HepG2 (cell line): ENCODE measurements around the gene EEFSEC. TPM values are rescaled to one million over a fixed set of nuclear protein-coding genes. Genes with fewer than 3 reads are reported as not detected.
A peak's percentile ranks its signal among the peaks of the same experiment; 100 is the strongest.

Experiments used
- FIP1L1 ChIP-seq: fragments of 200-400 bp; formaldehyde crosslinking; IDR thresholded peaks from 2 replicates; pipeline ENCODE4 v1.6.1; 2018; ENCODE audit warnings: low read depth, mild to moderate bottlenecking, low read length, moderate library complexity, borderline replicate concordance; ENCODE audit not compliant: insufficient read depth
- NFRKB ChIP-seq: fragments of 450-650 bp; IDR thresholded peaks from 2 replicates; pipeline ENCODE4 v1.6.1; 2017
- NR0B2 ChIP-seq: sonication (generic); formaldehyde crosslinking; IDR thresholded peaks from 2 replicates; pipeline ENCODE4 v1.4.0; 2020; ENCODE audit warnings: mild to moderate bottlenecking, missing genetic modification reagents
- PRPF4 ChIP-seq: fragments of 200-400 bp; formaldehyde crosslinking; IDR thresholded peaks from 2 replicates; pipeline ENCODE4 v1.6.1; 2016; ENCODE audit warnings: low read length, low read depth; ENCODE audit not compliant: poor library complexity, severe bottlenecking
- RXRA ChIP-seq: sonication (generic); formaldehyde crosslinking; IDR thresholded peaks from 2 replicates; pipeline ENCODE4 v1.5.1; 2020; ENCODE audit warnings: missing genetic modification reagents
- TOE1 ChIP-seq: sonication (generic); formaldehyde crosslinking; IDR thresholded peaks from 2 replicates; pipeline ENCODE4 v1.4.0; 2020; ENCODE audit warnings: mild to moderate bottlenecking, missing genetic modification reagents
- WIZ ChIP-seq: sonication (generic); formaldehyde crosslinking; IDR thresholded peaks from 2 replicates; pipeline ENCODE4 v1.5.1; 2020; ENCODE audit warnings: mild to moderate bottlenecking, missing genetic modification reagents
- ZFX ChIP-seq: sonication (generic); formaldehyde crosslinking; IDR thresholded peaks from 2 replicates; pipeline ENCODE4 v1.4.0; 2020; ENCODE audit warnings: mild to moderate bottlenecking, low read depth, missing genetic modification reagents, moderate library complexity
- ZNF225 ChIP-seq: sonication (generic); formaldehyde crosslinking; IDR thresholded peaks from 2 replicates; pipeline ENCODE4 v1.4.0; 2020; ENCODE audit warnings: mild to moderate bottlenecking, missing genetic modification reagents
- ZNF616 ChIP-seq: sonication (generic); formaldehyde crosslinking; IDR thresholded peaks from 2 replicates; pipeline ENCODE4 v1.5.0; 2020; ENCODE audit warnings: low read depth, mild to moderate bottlenecking, missing genetic modification reagents
- ZNF790 ChIP-seq: sonication (generic); formaldehyde crosslinking; IDR thresholded peaks from 2 replicates; pipeline ENCODE4 v1.8.0; 2022; ENCODE audit warnings: missing genetic modification reagents, mild to moderate bottlenecking, borderline replicate concordance
- polyA plus RNA-seq, 8 experiments: library from polyadenylated mRNA; depleted of rRNA in 3 of 8; stranded (reverse) in 7 of 8; unstranded in 1 of 8; fragments of >200 nt; fragmentation: Illumina TruSeq in 4 of 8; extraction: Trizol in 4 of 8; gene quantifications; 2 replicates each; pipeline versions ENCODE4 v1.2.1 to v1.2.3, GENCODE V29; 2011 to 2016; ENCODE audit warnings: low read depth in 4 of 8, missing spikeins in 1 of 8, mixed read lengths in 1 of 8; ENCODE audit not compliant: insufficient read depth in 1 of 8
- total RNA-seq, 5 experiments: library from RNA; depleted of rRNA; stranded (reverse); fragments of >200 nt; fragmentation: Illumina TruSeq; extraction: Trizol; gene quantifications; 2 replicates each; pipeline ENCODE4 v1.2.3, GENCODE V29; 2016; ENCODE audit warnings: low read depth in 1 of 5
- TF ChIP-seq, protein P1 (sequence below): sonication (generic); formaldehyde crosslinking; conservative IDR thresholded peaks from 2 replicates; pipeline ENCODE4 v1.8.0; 2022; ENCODE audit warnings: low read depth, missing genetic modification reagents
- TF ChIP-seq, protein P2 (sequence below): sonication (generic); formaldehyde crosslinking; IDR thresholded peaks from 2 replicates; pipeline ENCODE4 v1.5.0; 2020; ENCODE audit warnings: mild to moderate bottlenecking, missing genetic modification reagents
- TF ChIP-seq, protein P3 (sequence below), 2 experiments: sonication (generic) in 1 of 2; formaldehyde crosslinking in 1 of 2; IDR thresholded peaks; 2 replicates each; pipeline versions ENCODE4 v1.4.0 to v1.6.1; 2016 to 2020; ENCODE audit warnings: borderline replicate concordance in 1 of 2, low read depth in 1 of 2, mild to moderate bottlenecking in 1 of 2, missing genetic modification reagents in 1 of 2
- TF ChIP-seq, protein P4 (sequence below): fragments of 450-650 bp; IDR thresholded peaks from 2 replicates; pipeline ENCODE4 v1.6.1; 2017

The EEFSEC gene
- total and polyA plus RNA-seq, 2 of the 13 experiments (the other 11 are each of a cell fraction or from before 2014, with no cell fraction given): 6.4 to 24.2 TPM

GRCh38 chr3:128359846-128360642 lies 206.8 kb downstream of the EEFSEC start (continued):
- no peak for TF ChIP-seq ZNF790 (CRISPR knock-in tag)
- TF ChIP-seq ZNF616 (CRISPR knock-in tag): no peak
- TF ChIP-seq NFRKB: no peak
- TF ChIP-seq TOE1: no peak
- TF ChIP-seq ZFX (CRISPR knock-in tag): peak; percentile 63
- TF ChIP-seq, protein P1, sequence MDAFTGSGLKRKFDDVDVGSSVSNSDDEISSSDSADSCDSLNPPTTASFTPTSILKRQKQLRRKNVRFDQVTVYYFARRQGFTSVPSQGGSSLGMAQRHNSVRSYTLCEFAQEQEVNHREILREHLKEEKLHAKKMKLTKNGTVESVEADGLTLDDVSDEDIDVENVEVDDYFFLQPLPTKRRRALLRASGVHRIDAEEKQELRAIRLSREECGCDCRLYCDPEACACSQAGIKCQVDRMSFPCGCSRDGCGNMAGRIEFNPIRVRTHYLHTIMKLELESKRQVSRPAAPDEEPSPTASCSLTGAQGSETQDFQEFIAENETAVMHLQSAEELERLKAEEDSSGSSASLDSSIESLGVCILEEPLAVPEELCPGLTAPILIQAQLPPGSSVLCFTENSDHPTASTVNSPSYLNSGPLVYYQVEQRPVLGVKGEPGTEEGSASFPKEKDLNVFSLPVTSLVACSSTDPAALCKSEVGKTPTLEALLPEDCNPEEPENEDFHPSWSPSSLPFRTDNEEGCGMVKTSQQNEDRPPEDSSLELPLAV: no peak
- TF ChIP-seq, protein P2, sequence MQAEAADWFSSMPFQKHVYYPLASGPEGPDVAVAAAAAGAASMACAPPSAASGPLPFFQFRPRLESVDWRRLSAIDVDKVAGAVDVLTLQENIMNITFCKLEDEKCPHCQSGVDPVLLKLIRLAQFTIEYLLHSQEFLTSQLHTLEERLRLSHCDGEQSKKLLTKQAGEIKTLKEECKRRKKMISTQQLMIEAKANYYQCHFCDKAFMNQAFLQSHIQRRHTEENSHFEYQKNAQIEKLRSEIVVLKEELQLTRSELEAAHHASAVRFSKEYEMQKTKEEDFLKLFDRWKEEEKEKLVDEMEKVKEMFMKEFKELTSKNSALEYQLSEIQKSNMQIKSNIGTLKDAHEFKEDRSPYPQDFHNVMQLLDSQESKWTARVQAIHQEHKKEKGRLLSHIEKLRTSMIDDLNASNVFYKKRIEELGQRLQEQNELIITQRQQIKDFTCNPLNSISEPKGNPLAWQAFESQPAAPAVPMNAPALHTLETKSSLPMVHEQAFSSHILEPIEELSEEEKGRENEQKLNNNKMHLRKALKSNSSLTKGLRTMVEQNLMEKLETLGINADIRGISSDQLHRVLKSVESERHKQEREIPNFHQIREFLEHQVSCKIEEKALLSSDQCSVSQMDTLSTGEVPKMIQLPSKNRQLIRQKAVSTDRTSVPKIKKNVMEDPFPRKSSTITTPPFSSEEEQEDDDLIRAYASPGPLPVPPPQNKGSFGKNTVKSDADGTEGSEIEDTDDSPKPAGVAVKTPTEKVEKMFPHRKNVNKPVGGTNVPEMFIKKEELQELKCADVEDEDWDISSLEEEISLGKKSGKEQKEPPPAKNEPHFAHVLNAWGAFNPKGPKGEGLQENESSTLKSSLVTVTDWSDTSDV: no peak
- TF ChIP-seq, protein P3, sequence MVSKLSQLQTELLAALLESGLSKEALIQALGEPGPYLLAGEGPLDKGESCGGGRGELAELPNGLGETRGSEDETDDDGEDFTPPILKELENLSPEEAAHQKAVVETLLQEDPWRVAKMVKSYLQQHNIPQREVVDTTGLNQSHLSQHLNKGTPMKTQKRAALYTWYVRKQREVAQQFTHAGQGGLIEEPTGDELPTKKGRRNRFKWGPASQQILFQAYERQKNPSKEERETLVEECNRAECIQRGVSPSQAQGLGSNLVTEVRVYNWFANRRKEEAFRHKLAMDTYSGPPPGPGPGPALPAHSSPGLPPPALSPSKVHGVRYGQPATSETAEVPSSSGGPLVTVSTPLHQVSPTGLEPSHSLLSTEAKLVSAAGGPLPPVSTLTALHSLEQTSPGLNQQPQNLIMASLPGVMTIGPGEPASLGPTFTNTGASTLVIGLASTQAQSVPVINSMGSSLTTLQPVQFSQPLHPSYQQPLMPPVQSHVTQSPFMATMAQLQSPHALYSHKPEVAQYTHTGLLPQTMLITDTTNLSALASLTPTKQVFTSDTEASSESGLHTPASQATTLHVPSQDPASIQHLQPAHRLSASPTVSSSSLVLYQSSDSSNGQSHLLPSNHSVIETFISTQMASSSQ (IDR thresholded peaks at IDR 0.05; ENCODE audit: low read depth): no peak
- TF ChIP-seq, protein P3 (CRISPR knock-in tag; IDR thresholded peaks at IDR 0.05; ENCODE audit: borderline replicate concordance): no peak; the same call in 1 of the 2 replicates
- TF ChIP-seq RXRA (CRISPR knock-in tag): peak; percentile 28; the same call in 1 of the 2 replicates
- TF ChIP-seq, protein P4, sequence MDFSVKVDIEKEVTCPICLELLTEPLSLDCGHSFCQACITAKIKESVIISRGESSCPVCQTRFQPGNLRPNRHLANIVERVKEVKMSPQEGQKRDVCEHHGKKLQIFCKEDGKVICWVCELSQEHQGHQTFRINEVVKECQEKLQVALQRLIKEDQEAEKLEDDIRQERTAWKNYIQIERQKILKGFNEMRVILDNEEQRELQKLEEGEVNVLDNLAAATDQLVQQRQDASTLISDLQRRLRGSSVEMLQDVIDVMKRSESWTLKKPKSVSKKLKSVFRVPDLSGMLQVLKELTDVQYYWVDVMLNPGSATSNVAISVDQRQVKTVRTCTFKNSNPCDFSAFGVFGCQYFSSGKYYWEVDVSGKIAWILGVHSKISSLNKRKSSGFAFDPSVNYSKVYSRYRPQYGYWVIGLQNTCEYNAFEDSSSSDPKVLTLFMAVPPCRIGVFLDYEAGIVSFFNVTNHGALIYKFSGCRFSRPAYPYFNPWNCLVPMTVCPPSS: no peak
- TF ChIP-seq ZNF225 (CRISPR knock-in tag): no peak
- TF ChIP-seq FIP1L1: no peak
- no peak for TF ChIP-seq WIZ (CRISPR knock-in tag)
- no peak for TF ChIP-seq PRPF4
- no peak for TF ChIP-seq NR0B2 (CRISPR knock-in tag)
